ENCODE data around the gene MRPL58.
"Not testable (repeated sequence)": the region's sequence is repeated elsewhere in the genome, so short reads cannot be mapped to it uniquely, and the experiment has no call there.

Gene MRPL58

GRCh38 chr17:74987418-74987908, 25.0 kb upstream of the MRPL58 start, which contains the start of gene CDR2L:
TSS of gene CDR2L (plus strand) at chr17:74987632. CDS start at chr17:74988044, 412 bp downstream.
- DNase-seq (ENCODE audit: low spot score), result peak; percentile 89

- no peak for DNase-seq (ENCODE audit: low spot score)
Measured at GRCh38 chr17:74987909-74988711, 24.4 kb upstream of the MRPL58 start.

GRCh38 chr17:74990581-74991105, 21.8 kb upstream of the MRPL58 start:
- no peak for DNase-seq (ENCODE audit: low spot score)

GRCh38 chr17:74992223-74992622, 20.2 kb upstream of the MRPL58 start:
- no peak for DNase-seq (ENCODE audit: low spot score)

- DNase-seq (ENCODE audit: low spot score), result no peak
Measured at GRCh38 chr17:74994440-74994839, 18.0 kb upstream of the MRPL58 start.

GRCh38 chr17:74995847-74996246, 16.6 kb upstream of the MRPL58 start:
- no peak for DNase-seq (ENCODE audit: low spot score)

GRCh38 chr17:74998783-74999182, 13.7 kb upstream of the MRPL58 start:
- DNase-seq (ENCODE audit: low spot score), result no peak

- DNase-seq (ENCODE audit: low spot score), result no peak
Measured at GRCh38 chr17:74999523-74999922, 12.9 kb upstream of the MRPL58 start.

GRCh38 chr17:75001915-75002843, 10.3 kb upstream of the MRPL58 start:
- DNase-seq (ENCODE audit: low spot score), result no peak

GRCh38 chr17:75003070-75003956, 9.2 kb upstream of the MRPL58 start:
- no peak for DNase-seq (ENCODE audit: low spot score)

- no peak for DNase-seq (ENCODE audit: low spot score)
Measured at GRCh38 chr17:75003957-75004355, 8.5 kb upstream of the MRPL58 start.

- DNase-seq (ENCODE audit: low spot score), result no peak
Measured at GRCh38 chr17:75004371-75004770, 8.1 kb upstream of the MRPL58 start.

- DNase-seq (ENCODE audit: low spot score), result no peak
Measured at GRCh38 chr17:75005291-75005690, 7.2 kb upstream of the MRPL58 start.

GRCh38 chr17:75006084-75006483, 6.4 kb upstream of the MRPL58 start:
- not testable (repeated sequence) for DNase-seq (ENCODE audit: low spot score)

- peak; percentile 32 for DNase-seq (ENCODE audit: low spot score)
Measured at GRCh38 chr17:75006653-75007052, 5.8 kb upstream of the MRPL58 start.

GRCh38 chr17:75008373-75008772, 4.1 kb upstream of the MRPL58 start:
- DNase-seq (ENCODE audit: low spot score), result no peak

- DNase-seq (ENCODE audit: low spot score), result no peak
Measured at GRCh38 chr17:75009139-75009724, 3.2 kb upstream of the MRPL58 start.

GRCh38 chr17:75010683-75011400, 1.6 kb upstream of the MRPL58 start:
- DNase-seq (ENCODE audit: low spot score), result no peak

GRCh38 chr17:75011401-75012095, 922 bp upstream of the MRPL58 start:
- no peak for DNase-seq (ENCODE audit: low spot score)

GRCh38 chr17:75012096-75012345, 449 bp upstream of the MRPL58 start:
- DNase-seq (ENCODE audit: low spot score), result no peak

All from hematopoietic multipotent progenitor cell treated with erythropoietin and hydrocortisone succinate and interleukin-3 and kit ligand, for 15 days (in vitro differentiated cells).